ENCODE data around the gene LGR4.
A peak's percentile ranks its signal among the peaks of the same experiment; 100 is the strongest.

Gene LGR4

GRCh38 chr11:27497284-27497866 is 24.8 kb upstream of the LGR4 start:
- intact Hi-C loops (cut with DNase I; ENCODE audit: low total_unique reads): no loop called here
- H3K9me3 ChIP-seq: no peaks in the 10 kb centered on the region
- H3K4me3 ChIP-seq: no peak overlapping the region
- DNase-seq: no peak
- H3K27ac ChIP-seq: no peak overlapping the region
- no peaks in the 10 kb centered on the region for H3K27me3 ChIP-seq
- H3K4me1 ChIP-seq: peaks cover 0 to 25% (median 15%) of the 10 kb centered on the region in 4 donors
- TF ChIP-seq CTCF (IDR thresholded peaks at IDR 0.05): peak; percentile 33 to 42
- peaks cover 20 to 45% (median 39%) of the 10 kb centered on the region in 3 donors for H3K36me3 ChIP-seq

GRCh38 chr11:27496461-27496860 is 23.9 kb upstream of the LGR4 start:
- no peaks in the 10 kb centered on the region for H3K27me3 ChIP-seq
- H3K4me1 ChIP-seq: peaks cover 0 to 18% (median 12%) of the 10 kb centered on the region in 4 donors
- no peak for DNase-seq
- H3K9me3 ChIP-seq: no peaks in the 10 kb centered on the region
- H3K4me3 ChIP-seq: no peak overlapping the region
- H3K36me3 ChIP-seq: peaks cover 23 to 50% (median 48%) of the 10 kb centered on the region in 3 donors
- intact Hi-C loops (cut with DNase I; ENCODE audit: low total_unique reads): no loop called here
- H3K27ac ChIP-seq: peak overlapping the region in 1 of 2 donors; percentile 20
- TF ChIP-seq CTCF (IDR thresholded peaks at IDR 0.05): no peak

DNA sequence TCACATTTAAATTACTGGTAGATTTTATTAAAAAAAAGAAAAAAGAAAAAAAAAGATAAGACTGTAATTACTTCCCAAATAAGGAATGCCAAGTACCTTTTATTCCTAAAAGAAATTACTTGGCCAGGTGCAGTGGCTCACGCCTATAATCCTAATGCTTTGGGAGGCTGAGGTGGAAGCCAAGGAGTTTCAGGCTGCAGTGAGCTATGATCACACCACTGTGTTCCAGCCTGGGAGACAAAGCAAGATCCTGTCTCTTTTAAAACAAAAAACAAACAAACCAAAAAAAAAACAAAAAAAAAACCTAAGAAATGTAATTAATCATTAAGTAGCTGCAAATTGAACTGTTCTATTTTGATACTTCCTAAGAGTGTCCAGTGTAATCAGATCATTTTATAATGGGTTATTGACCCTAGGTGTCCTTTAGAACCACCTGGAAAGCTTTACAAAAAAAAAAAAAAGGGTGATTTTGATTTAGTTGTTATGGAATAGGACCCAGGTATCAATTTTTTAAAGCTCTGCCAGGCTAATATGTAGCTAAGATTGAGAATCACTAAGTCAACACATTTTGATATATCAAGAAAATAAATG is 23.2 kb upstream of the LGR4 start:
- TF ChIP-seq CTCF (IDR thresholded peaks at IDR 0.05): no peak
- Histone ChIP-seq H3K27ac (no peak overlapping the region), H3K4me1 (peaks cover 0 to 18% (median 12%) of the 10 kb centered on the region in 4 donors), H3K36me3 (peaks cover 30 to 50% (median 48%) of the 10 kb centered on the region in 3 donors), H3K4me3 (no peak overlapping the region), H3K27me3 (no peaks in the 10 kb centered on the region), H3K9me3 (no peaks in the 10 kb centered on the region)
- DNase-seq: no peak
- intact Hi-C loops (cut with DNase I; ENCODE audit: low total_unique reads): no loop called here

- Histone ChIP-seq H3K36me3 (peaks cover 13 to 29% (median 24%) of the 10 kb centered on the region in 3 donors), H3K27ac (no peak overlapping the region), H3K9me3 (no peaks in the 10 kb centered on the region), H3K27me3 (no peaks in the 10 kb centered on the region), H3K4me3 (no peak overlapping the region), H3K4me1 (no peaks in the 10 kb centered on the region)
- DNase-seq: no peak
- TF ChIP-seq CTCF (IDR thresholded peaks at IDR 0.05): no peak
- intact Hi-C loops (cut with DNase I; ENCODE audit: low total_unique reads): loop anchor here (10.0 kb wide), 1 partner anchor 194 kb away; no protein-coding TSS in a partner anchor
Observed at GRCh38 chr11:27489092-27489491, 16.5 kb upstream of the LGR4 start.

- H3K36me3 ChIP-seq: peaks cover 13 to 23% (median 18%) of the 10 kb centered on the region in 3 donors
- DNase-seq: no peak
- intact Hi-C loops (cut with DNase I; ENCODE audit: low total_unique reads): loop anchor here (10.0 kb wide), 1 partner anchor 193 kb away; no protein-coding TSS in a partner anchor
- TF ChIP-seq CTCF (IDR thresholded peaks at IDR 0.05): no peak
- H3K4me3 ChIP-seq: no peak overlapping the region
- no peaks in the 10 kb centered on the region for H3K9me3 ChIP-seq
- H3K27me3 ChIP-seq: no peaks in the 10 kb centered on the region
- H3K4me1 ChIP-seq: no peaks in the 10 kb centered on the region
- H3K27ac ChIP-seq: no peak overlapping the region
Observed at GRCh38 chr11:27487706-27488105, 15.1 kb upstream of the LGR4 start.
